Stomach (tissue), 4 donors: ENCODE results near the gene SPP1.

Experiments used
- CTCF ChIP-seq, 7 experiments: fragments of 450-650 bp in 4 of 7; fragments of 200-600 bp in 3 of 7; sonication (generic) in 3 of 7; IDR thresholded peaks; one replicate each; pipeline ENCODE4 v1.5.1; 2016 to 2019; ENCODE audit warnings: antibody characterized with exemption in 7 of 7, control low read depth in 2 of 7, mild to moderate bottlenecking in 1 of 7
- POLR2A ChIP-seq, 4 donors: fragments of 450-650 bp; IDR thresholded peaks; one replicate each; pipeline ENCODE4 v1.6.1; 2016; ENCODE audit warnings: antibody characterized with exemption in 4 of 4, control low read depth in 2 of 4, mild to moderate bottlenecking in 1 of 4, moderate library complexity in 1 of 4

GRCh38 chr4:87986508-87986907 is 11.0 kb downstream of the SPP1 start:
- TF ChIP-seq CTCF (IDR thresholded peaks at IDR 0.05) (no peak), POLR2A (IDR thresholded peaks at IDR 0.05) (no peak)
